Mucosa of descending colon (tissue), 3 donors: ENCODE results near the gene TSHB. TPM values are rescaled to one million over a fixed set of nuclear protein-coding genes. Genes with fewer than 3 reads are reported as not detected.
A peak's percentile ranks its signal among the peaks of the same experiment; 100 is the strongest.

ENCODE experiments used
- ATAC-seq: fragments of 200-7000 bp; cut with Tn5 transposase; one replicate; pipeline ENCODE4 v1.9.1; 2020; ENCODE audit warnings: mild to moderate bottlenecking, moderate library complexity
- DNase-seq, 3 donors: peaks; one replicate each; pipeline ENCODE4 v3.0.0-alpha.2; 2020
- H3K36me3 ChIP-seq: fragments of 200-600 bp; one replicate; pipeline ENCODE4 v1.8.0; 2021; ENCODE audit warnings: low read depth, mild to moderate bottlenecking
- H3K4me1 ChIP-seq: fragments of 200-600 bp; one replicate; pipeline ENCODE4 v1.8.0; 2021; ENCODE audit warnings: low read depth, mild to moderate bottlenecking
- H3K4me3 ChIP-seq: fragments of 200-600 bp; one replicate; pipeline ENCODE4 v1.8.0; 2021; ENCODE audit warnings: mild to moderate bottlenecking
- H3K9me3 ChIP-seq: fragments of 200-600 bp; one replicate; pipeline ENCODE4 v1.8.0; 2021; ENCODE audit warnings: mild to moderate bottlenecking
- intact Hi-C, 2 donors: fragments of 100-400 bp; cut with DNase I in 1 of 2; cut with micrococcal nuclease in 1 of 2; formaldehyde crosslinking; loops; one replicate each; pipeline versions ENCODE4 v1.11.0 to v1.11.1; 2022; cut with DNase I, micrococcal nuclease
- total RNA-seq, 3 donors: library from RNA; stranded (reverse); fragmentation: NEBNext Ultra II Directional in 2 of 3; extraction: Animal tissue kit (Norgen Biotek cat#: 25700) in 2 of 3; gene quantifications; one replicate each; pipeline versions ENCODE4 v1.2.1 to v1.2.4, GENCODE V29; 2021 to 2023
- TF ChIP-seq, protein P1 (sequence below): fragments of 200-600 bp; IDR thresholded peaks from one replicate; pipeline ENCODE4 v1.8.0; 2022; ENCODE audit warnings: antibody characterized with exemption, mild to moderate bottlenecking
- donor health status: DM: no; HTN: no; CAD: no; lungs with moderate emphysema.
- donor health status: DM: no; HTN: no; CAD: no.
- donor health status: DM: no; HTN: yes; CAD: no.

Gene TSHB
- total RNA-seq, 3 donors from 2014 or later = not detected

DNA sequence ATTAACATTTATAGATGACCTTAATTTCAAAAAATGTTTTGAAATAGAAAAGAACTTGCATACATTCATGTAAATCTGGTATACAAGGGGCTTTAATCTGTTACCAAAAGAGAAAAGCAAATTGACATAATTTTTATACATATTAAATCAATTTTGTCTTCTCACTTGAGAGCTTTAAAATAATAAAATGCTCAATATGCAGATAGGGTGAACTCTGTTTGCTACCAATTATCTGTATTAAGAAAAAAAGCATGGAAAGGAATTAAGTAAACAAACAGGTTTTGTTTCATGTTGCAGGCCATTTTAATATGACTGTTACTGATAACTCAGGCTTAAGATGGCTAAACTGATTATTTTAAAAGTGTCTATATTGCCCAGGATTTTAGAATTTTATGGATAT, 6.0 kb upstream of the TSHB start:
- no peaks in the 10 kb centered on the region for H3K4me1 ChIP-seq
- TF ChIP-seq, protein P1, sequence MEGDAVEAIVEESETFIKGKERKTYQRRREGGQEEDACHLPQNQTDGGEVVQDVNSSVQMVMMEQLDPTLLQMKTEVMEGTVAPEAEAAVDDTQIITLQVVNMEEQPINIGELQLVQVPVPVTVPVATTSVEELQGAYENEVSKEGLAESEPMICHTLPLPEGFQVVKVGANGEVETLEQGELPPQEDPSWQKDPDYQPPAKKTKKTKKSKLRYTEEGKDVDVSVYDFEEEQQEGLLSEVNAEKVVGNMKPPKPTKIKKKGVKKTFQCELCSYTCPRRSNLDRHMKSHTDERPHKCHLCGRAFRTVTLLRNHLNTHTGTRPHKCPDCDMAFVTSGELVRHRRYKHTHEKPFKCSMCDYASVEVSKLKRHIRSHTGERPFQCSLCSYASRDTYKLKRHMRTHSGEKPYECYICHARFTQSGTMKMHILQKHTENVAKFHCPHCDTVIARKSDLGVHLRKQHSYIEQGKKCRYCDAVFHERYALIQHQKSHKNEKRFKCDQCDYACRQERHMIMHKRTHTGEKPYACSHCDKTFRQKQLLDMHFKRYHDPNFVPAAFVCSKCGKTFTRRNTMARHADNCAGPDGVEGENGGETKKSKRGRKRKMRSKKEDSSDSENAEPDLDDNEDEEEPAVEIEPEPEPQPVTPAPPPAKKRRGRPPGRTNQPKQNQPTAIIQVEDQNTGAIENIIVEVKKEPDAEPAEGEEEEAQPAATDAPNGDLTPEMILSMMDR = no peak
- no peaks in the 10 kb centered on the region for H3K9me3 ChIP-seq
- no peak overlapping the region for H3K4me3 ChIP-seq
- no peaks in the 10 kb centered on the region for H3K36me3 ChIP-seq
- intact Hi-C loops = no loop called here
- ATAC-seq = no peak
- no peak for DNase-seq

DNA sequence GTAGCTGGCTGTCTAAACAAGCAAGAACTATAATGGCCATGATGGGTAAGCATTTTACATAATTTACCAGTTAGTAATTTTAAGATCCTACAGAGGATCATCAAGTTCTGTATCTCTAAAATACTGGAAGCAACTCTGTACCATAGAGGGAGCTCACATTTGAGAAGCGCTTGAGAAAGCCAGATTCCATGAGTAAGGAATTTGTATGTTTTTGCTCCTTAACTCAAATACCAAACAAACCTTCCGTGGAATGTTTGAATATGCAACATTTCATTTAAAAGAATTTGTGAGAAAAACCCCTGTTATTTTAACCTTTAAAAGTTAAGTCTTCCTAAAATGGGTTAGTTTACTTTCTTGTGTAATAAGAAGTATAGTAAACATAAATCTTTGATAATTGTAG, 2.0 kb downstream of the TSHB start:
- TF ChIP-seq, protein P1 = no peak
- ATAC-seq (no peak), DNase-seq (no peak)
- Histone ChIP-seq H3K4me1 (no peaks in the 10 kb centered on the region), H3K4me3 (no peak overlapping the region), H3K9me3 (no peaks in the 10 kb centered on the region), H3K36me3 (no peaks in the 10 kb centered on the region)
- intact Hi-C loops = no loop called here

DNA sequence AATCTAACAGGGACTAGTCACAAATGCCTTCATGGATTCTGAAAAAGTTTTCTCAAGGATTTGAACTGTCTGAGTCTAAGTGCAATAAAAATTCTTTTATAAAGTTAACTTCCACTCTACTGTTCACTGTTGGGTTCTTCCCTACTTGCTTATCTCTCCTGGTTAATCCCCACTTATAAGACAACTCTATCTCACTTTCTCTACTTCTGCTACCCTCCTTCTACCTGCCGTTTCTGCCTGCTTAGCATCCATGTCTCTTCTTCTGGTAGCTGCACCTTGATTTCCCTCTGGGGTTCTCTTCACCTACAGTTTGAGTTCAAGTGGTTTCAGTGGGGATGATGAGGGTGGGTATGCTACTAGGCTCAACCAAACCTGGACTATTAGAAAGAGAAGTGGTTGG, 6.0 kb downstream of the TSHB start:
- TF ChIP-seq, protein P1 = no peak
- Histone ChIP-seq H3K36me3 (no peaks in the 10 kb centered on the region), H3K4me3 (no peak overlapping the region), H3K9me3 (no peaks in the 10 kb centered on the region), H3K4me1 (no peaks in the 10 kb centered on the region)
- no peak for ATAC-seq
- intact Hi-C loops = no loop called here
- DNase-seq = no peak

DNA sequence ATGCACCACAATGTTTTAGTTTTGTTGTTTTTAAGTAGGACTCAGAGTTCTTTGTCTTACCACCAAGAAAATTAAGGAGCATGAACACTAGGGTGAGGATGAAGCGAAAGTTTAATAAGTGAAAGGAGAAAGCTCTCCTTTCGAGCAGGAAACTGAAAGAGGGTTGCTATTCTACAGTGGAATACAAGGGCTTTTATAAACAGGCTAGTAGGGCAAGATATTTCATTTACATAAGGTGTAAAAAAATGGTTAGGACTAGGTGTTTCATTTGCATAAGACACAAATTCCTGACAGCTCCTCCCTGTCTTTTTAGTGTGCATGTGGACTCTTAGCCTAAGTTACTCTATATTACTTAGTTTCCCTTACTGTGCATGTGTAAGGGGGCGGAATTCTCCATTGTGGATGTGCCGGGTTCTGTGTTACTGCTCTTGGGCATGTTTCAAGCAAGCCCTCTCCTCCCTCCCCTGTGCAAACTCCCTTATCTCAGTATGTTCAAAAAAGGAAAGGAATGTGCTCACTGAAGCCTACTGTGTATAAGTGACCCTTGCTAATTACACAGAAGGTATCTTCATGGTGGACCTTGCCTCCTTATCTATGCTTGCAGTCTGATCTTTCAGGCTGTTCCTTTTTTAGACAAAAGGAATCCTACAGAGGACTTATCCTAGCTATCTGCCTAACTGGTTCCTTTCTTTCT, 7.3 kb downstream of the TSHB start:
- TF ChIP-seq, protein P1 = no peak
- H3K4me3 ChIP-seq = no peak overlapping the region
- intact Hi-C loops = no loop called here
- DNase-seq (no peak), ATAC-seq (no peak)
- H3K4me1 ChIP-seq = no peaks in the 10 kb centered on the region
- no peaks in the 10 kb centered on the region for H3K9me3 ChIP-seq
- no peaks in the 10 kb centered on the region for H3K36me3 ChIP-seq

DNA sequence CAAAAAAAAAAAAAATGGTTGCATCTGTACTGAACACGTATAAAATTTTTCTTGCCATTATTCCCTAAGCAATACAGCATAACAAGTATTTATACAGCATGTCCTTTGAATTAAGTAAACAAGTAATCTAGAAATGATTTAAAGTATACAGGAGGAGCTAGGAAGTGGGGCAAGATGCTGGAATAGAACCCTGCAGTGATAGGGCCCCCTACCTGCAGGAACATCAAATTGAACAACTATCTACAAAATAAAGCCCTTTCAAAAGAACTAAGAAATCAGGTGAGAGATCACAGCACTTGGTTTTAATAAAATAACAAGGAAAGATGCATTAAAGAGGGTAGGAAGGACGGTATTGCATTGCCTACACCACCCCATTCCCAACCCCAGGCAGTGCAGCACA, 10.9 kb downstream of the TSHB start:
- Histone ChIP-seq H3K4me1 (no peaks in the 10 kb centered on the region), H3K4me3 (no peak overlapping the region), H3K9me3 (no peaks in the 10 kb centered on the region), H3K36me3 (no peaks in the 10 kb centered on the region)
- DNase-seq = no peak
- TF ChIP-seq, protein P1 = no peak
- no peak for ATAC-seq
- intact Hi-C loops = no loop called here

DNA sequence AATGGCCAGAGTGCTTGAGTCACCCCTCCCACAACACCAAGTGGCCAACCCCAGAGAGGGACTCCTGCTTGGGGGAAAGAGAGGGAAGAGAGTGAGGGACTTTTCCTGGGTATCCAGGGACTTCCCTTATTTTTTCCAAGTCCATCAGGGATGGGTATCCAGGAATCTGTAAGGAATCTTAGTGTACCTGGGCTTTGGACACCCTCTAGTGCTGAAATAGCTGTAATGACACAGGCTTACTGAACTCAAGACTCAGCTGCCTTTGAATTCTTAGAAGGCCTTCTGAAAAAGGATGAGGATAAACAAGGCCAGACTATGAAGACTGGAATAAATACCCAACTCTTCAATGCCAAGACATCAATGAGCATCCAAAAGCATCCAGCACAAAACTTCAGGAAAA, 12.0 kb downstream of the TSHB start:
- no peaks in the 10 kb centered on the region for H3K9me3 ChIP-seq
- intact Hi-C loops = no loop called here
- peak; percentile 31 for ATAC-seq
- H3K4me1 ChIP-seq = no peaks in the 10 kb centered on the region
- TF ChIP-seq, protein P1 = no peak
- no peaks in the 10 kb centered on the region for H3K36me3 ChIP-seq
- no peak overlapping the region for H3K4me3 ChIP-seq
- no peak for DNase-seq
